ENCODE data around the gene AAK1. TPM values are rescaled to one million over a fixed set of nuclear protein-coding genes. Genes with fewer than 3 reads are reported as not detected.

Gene AAK1
- total and polyA plus RNA-seq, 2 of the 13 experiments (the other 11 are each of a cell fraction or from before 2014, with no cell fraction given), result 9.8 to 10.3 TPM

- no peak for TF ChIP-seq ZNF496 (CRISPR knock-in tag; IDR thresholded peaks at IDR 0.05; ENCODE audit: insufficient replicate concordance)
- peak; percentile 94 for TF ChIP-seq ZNF607 (CRISPR knock-in tag; IDR thresholded peaks at IDR 0.05; ENCODE audit: borderline replicate concordance)
- no peak for TF ChIP-seq CHD2 (IDR thresholded peaks at IDR 0.05; ENCODE audit: low read depth, low read length)
- TF ChIP-seq ZMYM3 (CRISPR knock-in tag; IDR thresholded peaks at IDR 0.05), result peak; percentile 65
- TF ChIP-seq ZNF343 (CRISPR knock-in tag; IDR thresholded peaks at IDR 0.05), result peak; percentile 98
- TF ChIP-seq YEATS4 (CRISPR knock-in tag; IDR thresholded peaks at IDR 0.05; ENCODE audit: borderline replicate concordance), result peak; percentile 90
- TF ChIP-seq FOXC1 (CRISPR knock-in tag; IDR thresholded peaks at IDR 0.05; ENCODE audit: borderline replicate concordance), result peak; percentile 95
- TF ChIP-seq, protein P1, sequence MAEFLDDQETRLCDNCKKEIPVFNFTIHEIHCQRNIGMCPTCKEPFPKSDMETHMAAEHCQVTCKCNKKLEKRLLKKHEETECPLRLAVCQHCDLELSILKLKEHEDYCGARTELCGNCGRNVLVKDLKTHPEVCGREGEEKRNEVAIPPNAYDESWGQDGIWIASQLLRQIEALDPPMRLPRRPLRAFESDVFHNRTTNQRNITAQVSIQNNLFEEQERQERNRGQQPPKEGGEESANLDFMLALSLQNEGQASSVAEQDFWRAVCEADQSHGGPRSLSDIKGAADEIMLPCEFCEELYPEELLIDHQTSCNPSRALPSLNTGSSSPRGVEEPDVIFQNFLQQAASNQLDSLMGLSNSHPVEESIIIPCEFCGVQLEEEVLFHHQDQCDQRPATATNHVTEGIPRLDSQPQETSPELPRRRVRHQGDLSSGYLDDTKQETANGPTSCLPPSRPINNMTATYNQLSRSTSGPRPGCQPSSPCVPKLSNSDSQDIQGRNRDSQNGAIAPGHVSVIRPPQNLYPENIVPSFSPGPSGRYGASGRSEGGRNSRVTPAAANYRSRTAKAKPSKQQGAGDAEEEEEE (CRISPR knock-in tag; IDR thresholded peaks at IDR 0.05; ENCODE audit: borderline replicate concordance), result peak; percentile 10; the same call in 1 of the 2 replicates
- TF ChIP-seq SP2 (CRISPR knock-in tag; IDR thresholded peaks at IDR 0.05), result no peak
- no peak for TF ChIP-seq HNRNPH1 (optimal IDR thresholded peaks at IDR 0.05; ENCODE audit: low read depth, low read length)
- peak; percentile 91 for TF ChIP-seq ZNF777 (CRISPR knock-in tag; IDR thresholded peaks at IDR 0.05)
- no peak for TF ChIP-seq ZNF33B (CRISPR knock-in tag; IDR thresholded peaks at IDR 0.05)
- TF ChIP-seq ZBTB38 (CRISPR knock-in tag; IDR thresholded peaks at IDR 0.05), result peak; percentile 69; the same call in 1 of the 2 replicates
- TF ChIP-seq PCBP1 (IDR thresholded peaks at IDR 0.05; ENCODE audit: borderline replicate concordance, low read depth, low read length), result 0 out of 2 replicates have a peak, but pooled peaks have one; percentile 15
- TF ChIP-seq NKX3-1 (CRISPR knock-in tag; IDR thresholded peaks at IDR 0.05), result no peak; the same call in 1 of the 2 replicates
- TF ChIP-seq ZNF136 (CRISPR knock-in tag; IDR thresholded peaks at IDR 0.05; ENCODE audit: low read depth), result no peak; the same call in 1 of the 2 replicates
- TF ChIP-seq, protein P2, sequence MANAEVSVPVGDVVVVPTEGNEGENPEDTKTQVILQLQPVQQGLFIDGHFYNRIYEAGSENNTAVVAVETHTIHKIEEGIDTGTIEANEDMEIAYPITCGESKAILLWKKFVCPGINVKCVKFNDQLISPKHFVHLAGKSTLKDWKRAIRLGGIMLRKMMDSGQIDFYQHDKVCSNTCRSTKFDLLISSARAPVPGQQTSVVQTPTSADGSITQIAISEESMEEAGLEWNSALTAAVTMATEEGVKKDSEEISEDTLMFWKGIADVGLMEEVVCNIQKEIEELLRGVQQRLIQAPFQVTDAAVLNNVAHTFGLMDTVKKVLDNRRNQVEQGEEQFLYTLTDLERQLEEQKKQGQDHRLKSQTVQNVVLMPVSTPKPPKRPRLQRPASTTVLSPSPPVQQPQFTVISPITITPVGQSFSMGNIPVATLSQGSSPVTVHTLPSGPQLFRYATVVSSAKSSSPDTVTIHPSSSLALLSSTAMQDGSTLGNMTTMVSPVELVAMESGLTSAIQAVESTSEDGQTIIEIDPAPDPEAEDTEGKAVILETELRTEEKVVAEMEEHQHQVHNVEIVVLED (CRISPR knock-in tag; IDR thresholded peaks at IDR 0.05; ENCODE audit: borderline replicate concordance), result peak; percentile 77
- no peak; the same call in 1 of the 2 replicates for TF ChIP-seq FOXK2 (IDR thresholded peaks at IDR 0.05)
- TF ChIP-seq, protein P3, sequence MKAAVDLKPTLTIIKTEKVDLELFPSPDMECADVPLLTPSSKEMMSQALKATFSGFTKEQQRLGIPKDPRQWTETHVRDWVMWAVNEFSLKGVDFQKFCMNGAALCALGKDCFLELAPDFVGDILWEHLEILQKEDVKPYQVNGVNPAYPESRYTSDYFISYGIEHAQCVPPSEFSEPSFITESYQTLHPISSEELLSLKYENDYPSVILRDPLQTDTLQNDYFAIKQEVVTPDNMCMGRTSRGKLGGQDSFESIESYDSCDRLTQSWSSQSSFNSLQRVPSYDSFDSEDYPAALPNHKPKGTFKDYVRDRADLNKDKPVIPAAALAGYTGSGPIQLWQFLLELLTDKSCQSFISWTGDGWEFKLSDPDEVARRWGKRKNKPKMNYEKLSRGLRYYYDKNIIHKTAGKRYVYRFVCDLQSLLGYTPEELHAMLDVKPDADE (CRISPR knock-in tag; IDR thresholded peaks at IDR 0.05), result no peak
- TF ChIP-seq, protein P4, sequence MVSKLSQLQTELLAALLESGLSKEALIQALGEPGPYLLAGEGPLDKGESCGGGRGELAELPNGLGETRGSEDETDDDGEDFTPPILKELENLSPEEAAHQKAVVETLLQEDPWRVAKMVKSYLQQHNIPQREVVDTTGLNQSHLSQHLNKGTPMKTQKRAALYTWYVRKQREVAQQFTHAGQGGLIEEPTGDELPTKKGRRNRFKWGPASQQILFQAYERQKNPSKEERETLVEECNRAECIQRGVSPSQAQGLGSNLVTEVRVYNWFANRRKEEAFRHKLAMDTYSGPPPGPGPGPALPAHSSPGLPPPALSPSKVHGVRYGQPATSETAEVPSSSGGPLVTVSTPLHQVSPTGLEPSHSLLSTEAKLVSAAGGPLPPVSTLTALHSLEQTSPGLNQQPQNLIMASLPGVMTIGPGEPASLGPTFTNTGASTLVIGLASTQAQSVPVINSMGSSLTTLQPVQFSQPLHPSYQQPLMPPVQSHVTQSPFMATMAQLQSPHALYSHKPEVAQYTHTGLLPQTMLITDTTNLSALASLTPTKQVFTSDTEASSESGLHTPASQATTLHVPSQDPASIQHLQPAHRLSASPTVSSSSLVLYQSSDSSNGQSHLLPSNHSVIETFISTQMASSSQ (IDR thresholded peaks at IDR 0.05; ENCODE audit: low read depth), result no peak
- TF ChIP-seq, protein P4 (CRISPR knock-in tag; IDR thresholded peaks at IDR 0.05; ENCODE audit: borderline replicate concordance), result peak; percentile 57; the same call in 1 of the 2 replicates
These were observed 206.4 kb downstream of the AAK1 start, which contains the start of gene NFU1 (continued) for GRCh38 chr2:69436938-69437750.
